HCT116 (cell line): ENCODE measurements around the gene FOXA2. TPM values are rescaled to one million over a fixed set of nuclear protein-coding genes. Genes with fewer than 3 reads are reported as not detected.

ENCODE experiments used
- ATAC-seq: fragments of 200-7000 bp; cut with Tn5 transposase; 2 replicates; pipeline ENCODE4 v1.9.1; 2020; ENCODE audit warnings: mild to moderate bottlenecking, moderate library complexity
- BruUV-seq: library from RNA; stranded (reverse); fragments of 400-500 nt; replicated peaks from 2 replicates; lab custom pipeline; 2021; lab: Mats Ljungman, UMichigan
- CTCF ChIA-PET: fragments of 300-600 bp; sonication (Branson Sonifier 250); formaldehyde crosslinking; loops from one replicate; lab custom pipeline; 2021; ENCODE audit warnings: antibody characterized with exemption; lab: Charles Lee
- POLR2A ChIA-PET: fragments of 300-600, 350-600 bp; sonication (Branson Sonifier 250); formaldehyde crosslinking; loops from one replicate; lab custom pipeline; 2021; ENCODE audit warnings: antibody characterized with exemption; lab: Charles Lee
- RAD21 ChIA-PET, 2 experiments: fragments of 300-600 bp; sonication (Branson Sonifier 250); formaldehyde crosslinking; loops; one replicate each; lab custom pipeline; 2023; ENCODE audit warnings: low total read pairs in 2 of 2; ENCODE audit not compliant: uncharacterized antibody in 2 of 2, unreplicated experiment in 2 of 2, low non-redundant PET in 1 of 2; lab: Charles Lee
- DNase-seq: peaks from one replicate; pipeline ENCODE4 v3.0.0-alpha.2; 2010; ENCODE audit warnings: low read depth, low spot score
- H2AFZ ChIP-seq: fragments of 200-600 bp; shearing (Covaris generic), sonication (generic); 2 replicates; pipeline ENCODE4 v1.6.1; 2017; ENCODE audit warnings: low read depth, mixed run types, mixed read lengths, antibody characterized with exemption, low read length; ENCODE audit not compliant: poor library complexity, severe bottlenecking
- H3K27ac ChIP-seq: 2 replicates; pipeline ENCODE4 v1.5.1; 2012; ENCODE audit warnings: low read depth, low read length
- H3K27me3 ChIP-seq: fragments of 200-600 bp; sonication (generic); 2 replicates; pipeline ENCODE4 v1.6.1; 2016; ENCODE audit warnings: mixed run types, low read length, mixed read lengths; ENCODE audit not compliant: insufficient read depth
- H3K36me3 ChIP-seq, 2 experiments: fragments of 200-500 bp in 1 of 2; fragments of 200-600 bp in 1 of 2; sonication (Bioruptor generic) in 1 of 2; sonication (generic) in 1 of 2; 2 replicates each; pipeline versions ENCODE4 v1.5.1 to v1.6.1; 2014 to 2016; ENCODE audit warnings: low read length in 2 of 2, inconsistent platforms in 1 of 2, mixed read lengths in 1 of 2, mixed run types in 1 of 2; ENCODE audit not compliant: insufficient read depth in 2 of 2, control insufficient read depth in 1 of 2
- H3K4me1 ChIP-seq, 2 experiments: fragments of 200-600 bp in 1 of 2; sonication (generic) in 1 of 2; 2 replicates each; pipeline versions ENCODE4 v1.5.1 to v1.6.1; 2012 to 2017; ENCODE audit warnings: low read length in 2 of 2, inconsistent platforms in 1 of 2, mild to moderate bottlenecking in 1 of 2, mixed read lengths in 1 of 2, mixed run types in 1 of 2, moderate library complexity in 1 of 2; ENCODE audit not compliant: insufficient read depth in 2 of 2, control insufficient read depth in 1 of 2
- H3K4me2 ChIP-seq: fragments of 200-600 bp; sonication (generic); 2 replicates; pipeline ENCODE4 v1.6.1; 2017; ENCODE audit warnings: mixed run types, low read length, mixed read lengths
- H3K4me3 ChIP-seq, 2 experiments: fragments of 200-600 bp in 1 of 2; sonication (generic) in 1 of 2; replicated peaks in 1 of 2; 2 replicates each; pipeline ENCODE4 v1.5.1; 2011 to 2016; ENCODE audit warnings: low read length in 2 of 2, control low read depth in 1 of 2, low read depth in 1 of 2, mild to moderate bottlenecking in 1 of 2, mixed read lengths in 1 of 2, mixed run types in 1 of 2
- H3K79me2 ChIP-seq: fragments of 200-600 bp; sonication (generic); 2 replicates; pipeline ENCODE4 v1.6.1; 2017; ENCODE audit warnings: mild to moderate bottlenecking, mixed run types, low read length, moderate library complexity, mixed read lengths; ENCODE audit not compliant: insufficient read depth
- H3K9ac ChIP-seq: fragments of 200-600 bp; sonication (generic); 2 replicates; pipeline ENCODE4 v1.6.1; 2016; ENCODE audit warnings: low read length, mixed read lengths
- H3K9me2 ChIP-seq: fragments of 200-600 bp; sonication (generic), shearing (Covaris generic); 2 replicates; pipeline ENCODE4 v1.6.1; 2017; ENCODE audit warnings: mixed run types, mild to moderate bottlenecking, moderate library complexity; ENCODE audit not compliant: insufficient read depth
- H3K9me3 ChIP-seq, 2 experiments: fragments of 200-500 bp in 1 of 2; fragments of 200-600 bp in 1 of 2; sonication (Bioruptor generic) in 1 of 2; sonication (generic) in 1 of 2; 2 replicates each; pipeline ENCODE4 v1.6.1; 2014 to 2017; ENCODE audit warnings: low read length in 2 of 2, mixed read lengths in 2 of 2, inconsistent platforms in 1 of 2, low read depth in 1 of 2, mild to moderate bottlenecking in 1 of 2, mixed run types in 1 of 2, moderate library complexity in 1 of 2; ENCODE audit not compliant: control insufficient read depth in 1 of 2, insufficient read depth in 1 of 2
- H4K20me1 ChIP-seq: fragments of 200-600 bp; sonication (generic), shearing (Covaris generic); 2 replicates; pipeline ENCODE4 v1.6.1; 2017; ENCODE audit warnings: mixed run types, mild to moderate bottlenecking, moderate library complexity; ENCODE audit not compliant: insufficient read depth
- CBX3 ChIP-seq: IDR thresholded peaks from 2 replicates; pipeline ENCODE4 v1.6.1; 2012; ENCODE audit warnings: low read depth
- CEBPB ChIP-seq: IDR thresholded peaks from 2 replicates; pipeline ENCODE4 v1.6.1; 2012; ENCODE audit warnings: low read depth
- EGR1 ChIP-seq: IDR thresholded peaks from 2 replicates; pipeline ENCODE4 v1.6.1; 2012; ENCODE audit warnings: low read depth
- ELF1 ChIP-seq: IDR thresholded peaks from 2 replicates; pipeline ENCODE4 v1.6.1; 2012; ENCODE audit warnings: low read depth, borderline replicate concordance
- EZH2 ChIP-seq: fragments of 200-600 bp; sonication (generic); IDR thresholded peaks from 2 replicates; pipeline ENCODE4 v1.6.1; 2017; ENCODE audit warnings: antibody characterized with exemption, mixed run types
- EZH2phosphoT487 ChIP-seq: fragments of 200-600 bp; IDR thresholded peaks from 2 replicates; pipeline ENCODE4 v1.6.1; 2018; ENCODE audit warnings: antibody characterized with exemption, borderline replicate concordance
- FOSL1 ChIP-seq: IDR thresholded peaks from 2 replicates; pipeline ENCODE4 v1.6.1; 2012; ENCODE audit warnings: low read depth
- JUND ChIP-seq: IDR thresholded peaks from 2 replicates; pipeline ENCODE4 v1.6.1; 2012
- RAD21 ChIP-seq: IDR thresholded peaks from 2 replicates; pipeline ENCODE4 v1.6.1; 2012; ENCODE audit warnings: low read depth, mild to moderate bottlenecking
- SIN3A ChIP-seq: IDR thresholded peaks from 2 replicates; pipeline ENCODE4 v1.6.1; 2012; ENCODE audit warnings: low read depth
- SP1 ChIP-seq: IDR thresholded peaks from 2 replicates; pipeline ENCODE4 v1.6.1; 2012; ENCODE audit warnings: low read depth
- SRF ChIP-seq: IDR thresholded peaks from 2 replicates; pipeline ENCODE4 v1.6.1; 2012; ENCODE audit warnings: low read depth
- YY1 ChIP-seq: IDR thresholded peaks from 2 replicates; pipeline ENCODE4 v1.6.1; 2011; ENCODE audit warnings: low read length, low read depth, moderate library complexity, mild to moderate bottlenecking; ENCODE audit not compliant: insufficient replicate concordance; ENCODE audit errors: extremely low read depth
- ZFX ChIP-seq: fragments of 450-650 bp; IDR thresholded peaks from 2 replicates; pipeline ENCODE4 v1.6.1; 2017
- ZNF274 ChIP-seq: fragments of 200-500 bp; sonication (Bioruptor generic); IDR thresholded peaks from 2 replicates; pipeline ENCODE4 v1.6.1; 2014; ENCODE audit warnings: mild to moderate bottlenecking, low read depth, low read length, inconsistent platforms
- intact Hi-C: fragments of 100-400 bp; cut with micrococcal nuclease; formaldehyde crosslinking; loops from 2 replicates; pipeline ENCODE4 v1.10.0; 2022
- total RNA-seq: library from RNA; stranded (reverse); gene quantifications from one replicate; pipeline ENCODE4 v1.2.1, GENCODE V29; 2021; ENCODE audit not compliant: unreplicated experiment
- TF ChIP-seq, protein P1 (sequence below), 3 experiments: fragments of 200-600 bp in 1 of 3; sonication (generic) in 1 of 3; IDR thresholded peaks in 2 of 3; conservative IDR thresholded peaks in 1 of 3; 2 replicates each; pipeline ENCODE4 v1.5.1; 2012 to 2017; ENCODE audit warnings: low read depth in 2 of 3, low read length in 2 of 3, antibody characterized with exemption in 1 of 3, borderline replicate concordance in 1 of 3, control low read depth in 1 of 3, mild to moderate bottlenecking in 1 of 3, mixed read lengths in 1 of 3, mixed run types in 1 of 3, moderate library complexity in 1 of 3; ENCODE audit not compliant: insufficient read depth in 1 of 3
- TF ChIP-seq, protein P2 (sequence below): IDR thresholded peaks from 2 replicates; pipeline ENCODE4 v1.6.1; 2012; ENCODE audit warnings: low read depth
- TF ChIP-seq, protein P3 (sequence below): IDR thresholded peaks from 2 replicates; pipeline ENCODE4 v1.6.1; 2012
- TF ChIP-seq, protein P4 (sequence below): IDR thresholded peaks from 2 replicates; pipeline ENCODE4 v1.6.1; 2011; ENCODE audit warnings: mild to moderate bottlenecking, low read length, moderate library complexity; ENCODE audit not compliant: insufficient replicate concordance; ENCODE audit errors: extremely low read depth
- TF ChIP-seq, protein P5 (sequence below): IDR thresholded peaks from 2 replicates; pipeline ENCODE4 v1.6.1; 2012

The FOXA2 gene
- total RNA-seq, 1 experiment from 2014 or later, result 0.10 TPM

DNA sequence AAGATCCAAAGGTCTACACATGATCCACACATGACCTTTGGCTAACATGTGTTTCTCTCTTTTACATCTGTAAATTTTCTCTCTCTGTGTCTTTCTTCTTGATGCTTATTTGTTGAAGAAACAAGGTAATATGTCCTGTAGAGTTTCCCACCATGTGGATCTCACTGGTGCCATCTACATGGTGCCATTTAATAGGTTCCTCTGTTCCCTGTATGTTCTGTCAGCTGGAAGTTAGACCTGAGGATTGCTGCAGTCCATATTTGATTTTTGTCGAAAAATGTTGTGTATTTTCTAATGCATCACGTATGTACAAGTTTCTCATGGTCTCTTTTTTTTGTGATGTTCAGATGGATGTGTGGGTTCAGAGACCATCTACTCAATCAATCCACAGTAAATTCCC lies 30.0 kb downstream of the FOXA2 start:
- Histone ChIP-seq H3K4me1 (no peaks in the 10 kb centered on the region), H3K27me3 (peaks cover 13% of the 10 kb centered on the region; the same call in 1 of the 2 replicates), H3K9ac (no peak overlapping the region)
- no TSS peak for BruUV-seq
- POLR2A ChIA-PET, result no interaction called here
- DNase-seq, result no peak
- TF ChIP-seq YY1 (no peak), SRF (no peak), ZFX (no peak), JUND (no peak), EZH2 (no peak), RAD21 (no peak), SIN3A (no peak), FOSL1 (no peak), ZNF274 (no peak), CEBPB (no peak), EZH2phosphoT487 (no peak), ELF1 (no peak), EGR1 (no peak), CBX3 (no peak), SP1 (no peak)
- TF ChIP-seq, protein P1, sequence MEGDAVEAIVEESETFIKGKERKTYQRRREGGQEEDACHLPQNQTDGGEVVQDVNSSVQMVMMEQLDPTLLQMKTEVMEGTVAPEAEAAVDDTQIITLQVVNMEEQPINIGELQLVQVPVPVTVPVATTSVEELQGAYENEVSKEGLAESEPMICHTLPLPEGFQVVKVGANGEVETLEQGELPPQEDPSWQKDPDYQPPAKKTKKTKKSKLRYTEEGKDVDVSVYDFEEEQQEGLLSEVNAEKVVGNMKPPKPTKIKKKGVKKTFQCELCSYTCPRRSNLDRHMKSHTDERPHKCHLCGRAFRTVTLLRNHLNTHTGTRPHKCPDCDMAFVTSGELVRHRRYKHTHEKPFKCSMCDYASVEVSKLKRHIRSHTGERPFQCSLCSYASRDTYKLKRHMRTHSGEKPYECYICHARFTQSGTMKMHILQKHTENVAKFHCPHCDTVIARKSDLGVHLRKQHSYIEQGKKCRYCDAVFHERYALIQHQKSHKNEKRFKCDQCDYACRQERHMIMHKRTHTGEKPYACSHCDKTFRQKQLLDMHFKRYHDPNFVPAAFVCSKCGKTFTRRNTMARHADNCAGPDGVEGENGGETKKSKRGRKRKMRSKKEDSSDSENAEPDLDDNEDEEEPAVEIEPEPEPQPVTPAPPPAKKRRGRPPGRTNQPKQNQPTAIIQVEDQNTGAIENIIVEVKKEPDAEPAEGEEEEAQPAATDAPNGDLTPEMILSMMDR (IDR thresholded peaks at IDR 0.05 in 2 of 3, conservative IDR thresholded peaks at IDR 0.05 in 1 of 3; ENCODE audit: borderline replicate concordance in 1 of 3, insufficient read depth in 1 of 3, low read depth in 2 of 3, low read length in 2 of 3), result no peak
- TF ChIP-seq, protein P2, sequence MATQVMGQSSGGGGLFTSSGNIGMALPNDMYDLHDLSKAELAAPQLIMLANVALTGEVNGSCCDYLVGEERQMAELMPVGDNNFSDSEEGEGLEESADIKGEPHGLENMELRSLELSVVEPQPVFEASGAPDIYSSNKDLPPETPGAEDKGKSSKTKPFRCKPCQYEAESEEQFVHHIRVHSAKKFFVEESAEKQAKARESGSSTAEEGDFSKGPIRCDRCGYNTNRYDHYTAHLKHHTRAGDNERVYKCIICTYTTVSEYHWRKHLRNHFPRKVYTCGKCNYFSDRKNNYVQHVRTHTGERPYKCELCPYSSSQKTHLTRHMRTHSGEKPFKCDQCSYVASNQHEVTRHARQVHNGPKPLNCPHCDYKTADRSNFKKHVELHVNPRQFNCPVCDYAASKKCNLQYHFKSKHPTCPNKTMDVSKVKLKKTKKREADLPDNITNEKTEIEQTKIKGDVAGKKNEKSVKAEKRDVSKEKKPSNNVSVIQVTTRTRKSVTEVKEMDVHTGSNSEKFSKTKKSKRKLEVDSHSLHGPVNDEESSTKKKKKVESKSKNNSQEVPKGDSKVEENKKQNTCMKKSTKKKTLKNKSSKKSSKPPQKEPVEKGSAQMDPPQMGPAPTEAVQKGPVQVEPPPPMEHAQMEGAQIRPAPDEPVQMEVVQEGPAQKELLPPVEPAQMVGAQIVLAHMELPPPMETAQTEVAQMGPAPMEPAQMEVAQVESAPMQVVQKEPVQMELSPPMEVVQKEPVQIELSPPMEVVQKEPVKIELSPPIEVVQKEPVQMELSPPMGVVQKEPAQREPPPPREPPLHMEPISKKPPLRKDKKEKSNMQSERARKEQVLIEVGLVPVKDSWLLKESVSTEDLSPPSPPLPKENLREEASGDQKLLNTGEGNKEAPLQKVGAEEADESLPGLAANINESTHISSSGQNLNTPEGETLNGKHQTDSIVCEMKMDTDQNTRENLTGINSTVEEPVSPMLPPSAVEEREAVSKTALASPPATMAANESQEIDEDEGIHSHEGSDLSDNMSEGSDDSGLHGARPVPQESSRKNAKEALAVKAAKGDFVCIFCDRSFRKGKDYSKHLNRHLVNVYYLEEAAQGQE, result no peak
- TF ChIP-seq, protein P3, sequence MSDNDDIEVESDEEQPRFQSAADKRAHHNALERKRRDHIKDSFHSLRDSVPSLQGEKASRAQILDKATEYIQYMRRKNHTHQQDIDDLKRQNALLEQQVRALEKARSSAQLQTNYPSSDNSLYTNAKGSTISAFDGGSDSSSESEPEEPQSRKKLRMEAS, result no peak
- TF ChIP-seq, protein P4, sequence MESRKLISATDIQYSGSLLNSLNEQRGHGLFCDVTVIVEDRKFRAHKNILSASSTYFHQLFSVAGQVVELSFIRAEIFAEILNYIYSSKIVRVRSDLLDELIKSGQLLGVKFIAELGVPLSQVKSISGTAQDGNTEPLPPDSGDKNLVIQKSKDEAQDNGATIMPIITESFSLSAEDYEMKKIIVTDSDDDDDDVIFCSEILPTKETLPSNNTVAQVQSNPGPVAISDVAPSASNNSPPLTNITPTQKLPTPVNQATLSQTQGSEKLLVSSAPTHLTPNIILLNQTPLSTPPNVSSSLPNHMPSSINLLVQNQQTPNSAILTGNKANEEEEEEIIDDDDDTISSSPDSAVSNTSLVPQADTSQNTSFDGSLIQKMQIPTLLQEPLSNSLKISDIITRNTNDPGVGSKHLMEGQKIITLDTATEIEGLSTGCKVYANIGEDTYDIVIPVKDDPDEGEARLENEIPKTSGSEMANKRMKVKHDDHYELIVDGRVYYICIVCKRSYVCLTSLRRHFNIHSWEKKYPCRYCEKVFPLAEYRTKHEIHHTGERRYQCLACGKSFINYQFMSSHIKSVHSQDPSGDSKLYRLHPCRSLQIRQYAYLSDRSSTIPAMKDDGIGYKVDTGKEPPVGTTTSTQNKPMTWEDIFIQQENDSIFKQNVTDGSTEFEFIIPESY, result no peak
- TF ChIP-seq, protein P5, sequence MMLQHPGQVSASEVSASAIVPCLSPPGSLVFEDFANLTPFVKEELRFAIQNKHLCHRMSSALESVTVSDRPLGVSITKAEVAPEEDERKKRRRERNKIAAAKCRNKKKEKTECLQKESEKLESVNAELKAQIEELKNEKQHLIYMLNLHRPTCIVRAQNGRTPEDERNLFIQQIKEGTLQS, result no peak
- TF ChIP-seq, all 23 proteins: peak for 0
- no peak overlapping the region for H3K4me2 ChIP-seq
- no peaks in the 10 kb centered on the region for H4K20me1 ChIP-seq
- H3K4me3 ChIP-seq, result no peak overlapping the region
- H3K36me3 ChIP-seq, result no peaks in the 10 kb centered on the region
- H3K9me2 ChIP-seq, result no peaks in the 10 kb centered on the region
- CTCF ChIA-PET, result no interaction called here
- H3K79me2 ChIP-seq, result no peaks in the 10 kb centered on the region
- intact Hi-C loops, result no loop called here
- H2AFZ ChIP-seq, result no peak overlapping the region
- no peak for ATAC-seq
- RAD21 ChIA-PET, result no interaction called here
- no peaks in the 10 kb centered on the region; a peak in 1 of 4 replicates for H3K9me3 ChIP-seq
- H3K27ac ChIP-seq, result no peak overlapping the region
